ENCODE data around the gene SLC16A12. TPM values are rescaled to one million over a fixed set of nuclear protein-coding genes. Genes with fewer than 3 reads are reported as not detected.
A peak's percentile ranks its signal among the peaks of the same experiment; 100 is the strongest.

The SLC16A12 gene
- total RNA-seq, 4 donors from 2014 or later = 0.72 to 5.8 (median 3.0) TPM

GRCh38 chr10:89556600-89556999 lies 21.2 kb upstream of the SLC16A12 start:
- no peak for ATAC-seq (ENCODE audit: low FRiP score)
- DNase-seq (ENCODE audit: low spot score) = no peak
- TF ChIP-seq CTCF (IDR thresholded peaks at IDR 0.05) = no peak

GRCh38 chr10:89555688-89556445 lies 20.5 kb upstream of the SLC16A12 start:
- no peak for DNase-seq (ENCODE audit: low spot score)
- ATAC-seq (ENCODE audit: low FRiP score) = no peak
- TF ChIP-seq CTCF (IDR thresholded peaks at IDR 0.05) = no peak

- TF ChIP-seq CTCF (IDR thresholded peaks at IDR 0.05) = no peak
- no peak for DNase-seq (ENCODE audit: low spot score)
- no peak for ATAC-seq (ENCODE audit: low FRiP score)
Observed at GRCh38 chr10:89554433-89554832, 19.0 kb upstream of the SLC16A12 start.

GRCh38 chr10:89553064-89553734 lies 17.8 kb upstream of the SLC16A12 start:
- ATAC-seq (ENCODE audit: low FRiP score) = peak; percentile 85
- no peak for TF ChIP-seq CTCF (IDR thresholded peaks at IDR 0.05)
- DNase-seq (ENCODE audit: low spot score) = no peak

GRCh38 chr10:89552213-89552612 lies 16.8 kb upstream of the SLC16A12 start:
- DNase-seq (ENCODE audit: low spot score) (no peak), ATAC-seq (ENCODE audit: low FRiP score) (no peak)
- TF ChIP-seq CTCF (IDR thresholded peaks at IDR 0.05) = no peak

GRCh38 chr10:89550509-89550908 lies 15.1 kb upstream of the SLC16A12 start:
- no peak for DNase-seq (ENCODE audit: low spot score)

More at GRCh38 chr10:89550509-89550908, 15.1 kb upstream of the SLC16A12 start:
- ATAC-seq (ENCODE audit: low FRiP score) = no peak
- no peak for TF ChIP-seq CTCF (IDR thresholded peaks at IDR 0.05)
